Jurkat, Clone E6-1 (cell line): ENCODE results near the gene ATP9A.
"Not testable (repeated sequence)": the region's sequence is repeated elsewhere in the genome, so short reads cannot be mapped to it uniquely, and the experiment has no call there.

ENCODE experiments used
- DNase-seq: peaks from one replicate; pipeline ENCODE4 v3.0.0-alpha.2; 2011; ENCODE audit warnings: low read depth, low spot score
- H3K4me3 ChIP-seq: 2 replicates; pipeline ENCODE4 v1.5.1; 2011; ENCODE audit warnings: mild to moderate bottlenecking, low read length, control low read depth, moderate library complexity

The ATP9A gene

DNA sequence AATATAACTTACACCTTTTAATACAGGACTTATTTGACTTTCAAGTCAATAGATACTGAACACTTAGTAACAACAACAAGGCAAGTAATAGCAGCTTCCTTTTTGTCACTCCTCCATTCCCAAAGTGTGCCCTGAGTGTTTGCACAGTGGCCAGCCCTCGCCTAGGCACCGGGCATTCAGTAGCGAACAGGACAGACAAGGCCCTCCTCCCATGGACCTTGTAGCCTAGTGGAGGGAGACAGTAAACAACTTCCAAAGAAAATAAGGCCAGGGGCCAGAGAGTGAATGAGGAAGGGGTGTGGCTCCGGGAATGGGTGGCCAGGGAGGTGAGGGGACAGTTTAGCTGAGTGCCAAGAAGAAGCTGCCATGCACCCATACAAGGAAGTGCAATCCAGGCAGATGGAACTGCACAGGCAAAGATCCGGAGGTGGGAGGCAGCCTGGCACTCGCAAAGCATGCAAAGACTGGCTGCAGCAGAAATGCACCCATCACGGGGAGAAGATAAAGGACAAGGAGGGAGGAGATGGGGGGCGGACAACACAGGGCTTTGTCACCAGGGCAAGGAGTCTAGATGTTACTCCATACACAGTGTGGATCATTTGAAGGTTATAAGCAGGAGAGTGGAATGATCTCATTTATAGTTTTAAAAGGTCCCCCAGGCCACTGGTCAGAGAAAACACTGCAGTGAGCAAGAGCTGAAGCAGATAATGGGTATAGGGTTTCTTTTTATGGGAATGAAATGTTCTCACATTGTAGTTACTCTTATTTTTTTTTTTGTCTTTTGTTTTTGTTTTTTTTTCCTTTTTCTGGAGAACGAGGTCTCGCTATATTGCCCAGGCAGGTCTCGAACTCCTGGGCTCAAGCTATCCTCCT is 32.2 kb downstream of the ATP9A start:
- no peak overlapping the region for H3K4me3 ChIP-seq
- no peak for DNase-seq

DNA sequence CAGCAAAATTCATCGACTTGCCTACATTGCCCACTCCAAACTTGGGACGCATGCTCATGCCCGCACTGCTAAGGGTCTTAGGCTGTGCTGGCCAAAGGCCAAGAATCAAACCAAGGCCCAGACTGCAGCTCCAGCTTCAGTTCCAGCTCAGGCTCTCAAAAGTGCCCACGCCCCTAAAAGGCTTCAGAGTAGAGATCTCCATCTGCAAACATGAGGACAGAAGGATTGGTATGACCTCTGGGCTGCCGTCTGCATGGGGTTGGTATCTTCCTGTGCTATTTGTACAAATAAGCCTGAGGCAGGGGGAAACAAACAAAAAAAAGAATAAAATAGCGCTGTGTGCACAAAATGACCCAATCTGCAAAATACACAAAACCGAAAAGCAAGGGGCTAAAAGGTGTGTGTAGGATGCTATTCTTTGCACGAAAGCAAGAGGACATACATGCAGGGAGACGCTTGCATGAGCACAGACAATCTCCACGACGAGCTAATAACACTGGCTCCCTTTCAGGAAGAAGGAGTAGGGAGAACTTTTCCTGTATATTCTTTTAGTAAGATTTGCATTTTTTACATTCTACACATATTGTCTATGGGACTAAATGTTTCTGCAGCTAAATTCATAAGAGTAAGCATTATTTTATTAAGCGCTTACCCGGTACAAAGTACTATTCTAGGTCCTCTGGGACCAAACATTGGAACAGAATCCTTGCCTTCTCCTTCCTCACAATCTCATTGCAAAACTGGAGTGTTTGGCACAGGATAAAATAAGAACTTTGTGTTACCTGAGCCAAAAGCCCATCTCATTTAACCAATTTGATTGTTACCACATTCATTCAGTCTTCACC is 33.1 kb downstream of the ATP9A start:
- no peak overlapping the region for H3K4me3 ChIP-seq
- DNase-seq = no peak

- DNase-seq = no peak
- H3K4me3 ChIP-seq = no peak overlapping the region
Observed at GRCh38 chr20:51733070-51733469, 35.1 kb downstream of the ATP9A start.

DNA sequence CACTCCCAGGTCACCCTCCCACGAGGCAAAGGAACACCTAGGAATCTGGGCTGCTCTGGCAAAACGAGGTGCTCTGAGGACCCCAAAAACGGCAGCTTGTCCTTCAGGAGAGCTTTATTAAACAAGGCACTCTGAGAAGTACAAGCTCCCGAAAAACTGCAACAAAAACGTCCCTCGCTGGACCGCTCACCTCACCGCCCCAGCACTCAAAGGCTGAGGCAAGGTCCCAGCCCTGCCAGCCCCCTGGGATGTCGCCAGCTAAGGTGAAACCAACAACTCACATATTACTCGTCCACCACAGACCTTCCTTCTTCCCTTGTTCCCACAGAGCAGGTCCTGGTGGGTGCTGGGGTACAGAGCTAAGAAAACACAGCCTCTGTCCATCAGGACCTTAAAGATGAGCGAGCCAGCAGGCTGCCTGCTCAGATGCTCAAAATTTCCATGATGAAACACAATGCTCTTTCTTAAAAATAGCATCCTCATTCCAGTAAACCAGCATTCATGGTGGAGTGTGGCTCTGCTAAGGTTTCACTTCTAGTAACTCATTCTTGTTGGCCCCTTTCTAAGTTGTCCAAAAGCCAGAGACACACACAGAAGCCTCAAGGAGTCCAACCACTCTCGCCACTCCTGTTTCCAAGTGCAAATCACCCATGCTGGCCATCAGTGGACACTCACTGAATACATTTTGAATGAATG is 35.9 kb downstream of the ATP9A start:
- no peak overlapping the region for H3K4me3 ChIP-seq

DNA sequence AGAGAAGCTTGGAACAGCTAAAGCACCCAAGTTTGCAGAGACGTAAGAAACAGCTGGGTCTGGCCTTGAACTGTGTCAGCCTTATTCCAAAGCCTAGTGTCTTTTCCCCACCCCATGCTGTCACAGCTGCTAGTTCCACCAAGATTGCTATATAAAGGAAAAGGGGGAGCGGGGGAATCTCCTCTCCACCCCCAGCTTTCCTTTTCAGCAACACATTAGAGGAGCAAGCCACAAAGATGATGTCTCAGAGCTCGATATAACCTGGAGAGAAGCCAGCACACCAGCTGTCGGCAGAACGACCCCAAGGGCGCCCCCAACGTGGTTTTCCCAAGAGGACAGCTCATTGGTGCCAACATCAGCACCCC is 36.5 kb downstream of the ATP9A start:
- no peak for DNase-seq
- no peak overlapping the region for H3K4me3 ChIP-seq

More for the DNA sequence above, 35.9 kb downstream of the ATP9A start:
- DNase-seq = no peak

- DNase-seq = no peak
- H3K4me3 ChIP-seq = no peak overlapping the region
Observed at GRCh38 chr20:51729771-51730170, 38.4 kb downstream of the ATP9A start.

DNA sequence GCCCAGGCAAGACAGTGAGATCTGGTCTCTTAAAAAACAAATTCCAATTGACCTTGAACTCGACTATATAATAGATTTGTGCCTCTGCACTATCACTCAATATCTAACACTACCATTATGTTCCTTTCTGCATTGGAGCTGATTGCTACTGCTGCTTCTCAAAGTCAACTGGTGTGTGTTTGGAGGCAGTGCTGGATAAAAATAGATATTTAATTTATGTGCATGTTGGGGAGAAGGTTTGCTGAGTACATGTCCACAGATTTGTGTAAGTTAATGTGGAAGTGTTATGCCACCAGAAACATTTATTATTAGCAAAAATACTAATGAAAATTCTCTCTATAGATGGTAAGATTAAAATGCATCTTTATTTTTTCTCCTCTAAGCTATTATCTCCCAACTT is 39.5 kb downstream of the ATP9A start:
- H3K4me3 ChIP-seq = no peak overlapping the region
- no peak for DNase-seq

GRCh38 chr20:51727872-51728271 is 40.3 kb downstream of the ATP9A start:
- no peak overlapping the region for H3K4me3 ChIP-seq
- DNase-seq = no peak

GRCh38 chr20:51725584-51726176 is 42.5 kb downstream of the ATP9A start:
- no peak for DNase-seq
- H3K4me3 ChIP-seq = no peak overlapping the region

DNA sequence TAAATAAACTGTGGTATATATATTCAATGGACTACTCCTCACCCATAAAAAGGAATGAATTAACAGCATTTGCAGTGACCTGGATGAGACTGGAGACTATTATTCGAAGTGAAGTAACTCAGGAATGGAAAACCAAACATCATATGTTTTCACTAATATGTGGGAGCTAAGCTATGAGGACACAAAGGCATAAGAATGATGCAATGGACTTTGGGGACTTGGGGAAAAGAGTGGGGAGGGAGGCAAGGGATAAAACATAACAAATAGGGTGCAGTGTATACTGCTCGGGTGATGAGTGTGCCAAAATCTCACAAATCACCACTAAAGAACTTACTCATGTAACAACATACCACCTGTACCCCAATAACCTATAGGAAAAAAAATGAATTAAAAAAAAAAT is 45.2 kb downstream of the ATP9A start:
- not testable (repeated sequence) for H3K4me3 ChIP-seq, DNase-seq

- H3K4me3 ChIP-seq, DNase-seq: not testable (repeated sequence)
Observed at GRCh38 chr20:51722246-51722645, 45.9 kb downstream of the ATP9A start.

GRCh38 chr20:51720854-51721253 is 47.3 kb downstream of the ATP9A start:
- no peak for DNase-seq
- no peak overlapping the region for H3K4me3 ChIP-seq

GRCh38 chr20:51720384-51720783 is 47.8 kb downstream of the ATP9A start:
- no peak for DNase-seq

GRCh38 chr20:51715856-51716185 is 52.4 kb downstream of the ATP9A start:
- DNase-seq = no peak
- H3K4me3 ChIP-seq = no peak overlapping the region

More at GRCh38 chr20:51720384-51720783, 47.8 kb downstream of the ATP9A start:
- H3K4me3 ChIP-seq = no peak overlapping the region

- H3K4me3 ChIP-seq = no peak overlapping the region
- DNase-seq = no peak
Observed at GRCh38 chr20:51715163-51715855, 52.9 kb downstream of the ATP9A start.

GRCh38 chr20:51713213-51713598 is 55.0 kb downstream of the ATP9A start:
- no peak for DNase-seq
- no peak overlapping the region for H3K4me3 ChIP-seq

DNA sequence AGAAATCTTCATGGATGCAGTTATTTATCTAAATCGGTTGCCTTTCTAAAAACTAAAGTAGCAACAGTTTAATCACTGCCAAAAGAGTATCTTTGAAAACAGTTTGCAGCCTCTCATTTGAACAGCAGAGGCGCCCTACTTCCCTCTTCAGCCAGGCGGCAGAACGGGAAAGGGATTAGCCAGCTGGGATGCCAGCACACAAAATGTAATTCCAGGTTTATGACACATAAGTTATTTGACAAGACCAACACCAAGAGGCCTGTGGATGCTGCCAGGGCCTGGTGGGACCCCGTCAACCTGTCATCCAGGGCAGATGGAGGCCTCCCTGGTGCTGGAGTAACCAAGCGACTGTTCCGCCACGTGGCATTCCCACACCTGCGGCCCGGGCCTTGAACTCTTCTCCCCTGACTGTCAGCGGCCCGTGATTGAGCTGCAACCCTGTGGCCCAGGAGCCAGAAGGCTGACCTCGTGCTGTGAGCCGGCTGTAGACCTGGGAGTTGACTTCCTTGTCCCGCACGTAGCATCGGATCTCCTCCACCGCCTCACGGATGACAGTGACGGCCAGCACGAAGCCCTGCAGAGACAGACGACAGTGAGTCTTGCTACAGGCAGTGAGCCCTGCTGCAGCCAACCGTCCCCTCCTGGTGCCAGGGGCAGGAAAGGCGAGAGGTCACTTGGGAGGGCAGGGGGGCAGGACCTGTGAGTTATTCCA is 55.5 kb downstream of the ATP9A start:
- DNase-seq = no peak
- no peak overlapping the region for H3K4me3 ChIP-seq

- no peak overlapping the region for H3K4me3 ChIP-seq
- no peak for DNase-seq
Observed at GRCh38 chr20:51711426-51711825, 56.8 kb downstream of the ATP9A start.
